Thyroid gland (tissue), 4 donors: ENCODE data around the gene ABTB2.

Experiments used
- CTCF ChIP-seq, 6 experiments: fragments of 200-600 bp in 3 of 6; fragments of 450-650 bp in 3 of 6; sonication (generic) in 3 of 6; IDR thresholded peaks; one replicate each; pipeline ENCODE4 v1.5.1; 2016 to 2019; ENCODE audit warnings: antibody characterized with exemption in 6 of 6, mild to moderate bottlenecking in 2 of 6, inconsistent platforms in 1 of 6, moderate library complexity in 1 of 6
- POLR2A ChIP-seq, 2 donors: fragments of 450-650 bp; IDR thresholded peaks; one replicate each; pipeline ENCODE4 v1.6.1; 2017; ENCODE audit warnings: antibody characterized with exemption in 2 of 2, mild to moderate bottlenecking in 2 of 2, moderate library complexity in 1 of 2

GRCh38 chr11:34330653-34331052 is 27.2 kb downstream of the ABTB2 start:
- TF ChIP-seq CTCF (IDR thresholded peaks at IDR 0.05) (no peak), POLR2A (IDR thresholded peaks at IDR 0.05) (no peak)
